Body of pancreas (tissue), 4 donors: ENCODE measurements around the gene OST4.

Experiments
- CTCF ChIP-seq, 7 experiments: fragments of 450-650 bp in 4 of 7; fragments of 200-600 bp in 3 of 7; sonication (generic) in 3 of 7; IDR thresholded peaks; one replicate each; pipeline ENCODE4 v1.5.1; 2016 to 2019; ENCODE audit warnings: antibody characterized with exemption in 7 of 7
- POLR2A ChIP-seq, 3 donors: fragments of 450-650 bp; IDR thresholded peaks; one replicate each; pipeline ENCODE4 v1.6.1; 2016; ENCODE audit warnings: antibody characterized with exemption in 3 of 3, mild to moderate bottlenecking in 2 of 3

DNA sequence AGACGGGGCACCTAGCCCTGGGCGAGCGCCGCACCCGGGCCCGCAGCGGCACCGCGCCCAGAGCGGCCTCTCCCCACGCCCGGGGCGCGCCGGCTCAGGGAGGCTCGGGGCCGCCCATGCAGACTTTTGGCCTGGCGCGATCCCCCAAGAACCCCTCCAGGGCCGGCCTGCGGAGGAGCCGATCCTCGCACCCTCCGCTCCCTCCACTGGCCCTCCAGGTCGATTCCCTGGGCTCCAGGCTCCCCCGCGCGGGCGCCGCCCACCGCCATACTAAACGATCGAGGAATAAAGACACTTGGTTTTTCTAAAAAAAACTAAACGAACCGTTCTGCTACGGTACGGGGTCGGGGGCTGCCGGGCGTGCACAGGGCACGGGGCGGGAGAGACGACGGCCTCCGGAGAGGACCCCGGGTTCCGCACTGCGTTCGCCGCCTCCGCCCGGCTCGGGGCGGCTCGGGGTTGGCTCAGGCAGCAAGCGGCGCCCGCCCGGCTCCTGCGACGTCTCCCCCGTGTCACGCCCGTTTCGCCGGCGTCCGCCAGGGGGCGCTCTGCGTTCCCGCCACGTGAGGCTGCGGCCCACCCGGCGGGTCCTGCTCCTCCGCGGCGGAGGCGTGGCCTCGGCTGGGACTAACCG is 14.8 kb upstream of the OST4 start:
- TF ChIP-seq CTCF (IDR thresholded peaks at IDR 0.05) (peak; percentile 71 to 99 (median 97)), POLR2A (IDR thresholded peaks at IDR 0.05) (peak; percentile 70 to 77 (median 76))
